NCI-H128 (cell line): Measurements from ENCODE around the gene EIF6.

Source experiments
- DNase-seq: peaks from one replicate; lab custom pipeline; 2025; ENCODE audit not compliant: unreplicated experiment; lab: John Stamatoyannopoulos, UW

Gene EIF6

DNA sequence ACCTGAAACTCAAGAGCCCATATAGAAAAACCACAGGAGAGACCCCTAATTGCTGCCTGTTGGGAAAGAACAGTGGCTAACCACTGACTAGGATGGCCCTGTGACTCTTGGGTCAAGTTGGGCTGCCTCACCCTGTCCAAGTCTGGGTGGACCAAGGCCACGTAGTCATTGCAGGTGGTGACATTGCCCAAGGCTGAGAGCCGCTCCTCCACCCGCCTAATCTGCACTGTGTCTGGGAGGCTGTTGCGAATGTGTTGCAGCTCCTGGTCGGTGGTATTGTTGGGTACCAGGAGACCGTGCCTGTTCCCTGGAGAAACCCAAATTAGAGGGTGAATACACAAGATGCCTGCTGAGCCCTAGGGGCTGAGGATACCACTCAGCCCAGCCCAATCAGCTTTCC is 4.0 kb downstream of the EIF6 start:
- DNase-seq, result no peak

DNA sequence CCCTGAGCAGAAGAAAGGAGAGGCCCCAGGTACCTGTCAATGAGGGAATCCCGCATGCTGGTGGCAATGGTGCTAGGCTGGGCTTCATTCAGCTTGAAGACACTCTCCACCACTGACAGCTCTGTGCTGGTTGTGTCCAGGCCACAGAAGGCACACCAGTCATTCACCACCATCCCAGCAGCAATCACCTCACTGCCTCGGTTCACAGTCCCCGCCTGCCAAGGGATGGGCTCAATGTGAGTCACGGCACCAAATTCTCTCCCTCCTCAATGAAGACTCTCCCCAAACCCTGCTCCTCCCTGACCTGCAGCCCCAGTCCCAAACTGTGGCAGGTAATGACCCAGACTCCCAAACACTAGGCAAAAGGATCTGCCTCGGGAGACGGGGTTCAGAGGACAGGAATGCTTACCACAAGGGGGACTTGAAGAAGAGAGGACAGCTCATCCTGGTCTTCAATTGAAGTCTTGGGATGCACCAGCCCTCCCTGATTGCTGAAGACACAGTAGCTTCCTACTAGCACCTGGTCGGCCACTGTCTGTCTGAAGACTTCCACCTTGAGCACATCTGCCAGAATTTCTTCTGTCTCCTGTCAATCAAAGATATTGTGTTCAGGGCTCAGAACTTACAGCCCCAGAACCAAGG is 4.9 kb downstream of the EIF6 start:
- DNase-seq, result no peak

DNA sequence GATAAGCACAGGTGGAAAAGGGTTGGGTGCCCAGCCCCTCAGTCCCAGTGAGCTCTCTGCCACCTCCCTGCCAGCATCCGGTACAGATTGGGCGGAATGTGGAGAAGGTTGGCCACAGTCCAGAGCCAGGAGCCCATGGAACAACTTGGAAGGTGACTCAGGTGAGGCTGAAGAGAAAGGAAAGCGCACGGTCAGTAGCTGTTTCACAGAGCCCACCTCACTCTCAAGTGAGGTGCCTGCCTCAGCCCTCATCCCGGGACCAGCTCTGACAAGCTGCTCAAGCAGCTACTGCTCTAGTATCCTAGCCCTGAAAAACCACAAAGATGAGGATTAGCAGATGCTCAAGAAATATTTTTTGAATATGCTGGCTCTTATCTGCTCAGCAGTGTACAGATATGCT is 5.5 kb downstream of the EIF6 start:
- no peak for DNase-seq

DNA sequence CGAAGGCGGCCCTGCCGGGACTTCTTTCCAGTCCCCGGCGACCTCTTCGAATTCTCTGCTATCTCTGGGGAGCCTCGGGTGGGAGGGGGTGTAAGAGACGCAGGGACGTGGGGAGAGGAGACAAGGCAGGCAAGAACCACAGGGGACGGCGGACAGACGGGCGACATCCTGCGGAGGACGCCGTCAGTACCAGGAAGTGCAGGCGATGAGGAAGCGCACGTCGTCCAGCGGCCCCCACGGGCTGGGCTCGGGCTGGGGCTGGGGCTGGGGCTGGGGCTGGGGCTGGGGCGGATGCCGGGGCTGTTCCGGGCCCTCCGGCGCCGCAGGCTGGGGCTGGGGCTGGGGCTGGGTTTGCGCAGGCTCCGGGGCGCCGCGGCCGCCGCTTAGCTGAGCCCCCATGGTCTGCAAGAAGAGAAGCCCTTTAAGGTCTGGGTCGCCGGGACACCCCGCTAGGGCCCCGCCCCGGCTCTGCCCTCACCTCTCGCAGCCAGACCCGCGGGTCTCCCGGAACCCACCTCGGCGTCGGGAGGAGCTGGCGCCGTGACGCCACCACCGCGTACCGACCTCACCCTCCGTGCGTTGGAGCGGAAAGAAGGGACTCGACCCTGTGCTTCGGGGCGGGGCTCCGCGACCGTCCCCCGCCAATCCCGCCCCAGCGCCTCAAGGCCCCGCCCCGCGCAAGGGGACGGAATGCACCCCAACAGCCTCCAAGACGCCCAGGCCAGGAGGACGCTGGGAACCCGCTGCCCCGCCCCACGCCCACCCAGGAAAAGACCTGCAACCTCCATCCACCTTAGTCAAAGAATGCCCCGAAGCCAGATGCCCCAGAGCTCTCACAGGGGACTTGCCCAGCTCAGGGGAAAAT is 6.8 kb downstream of the EIF6 start, which contains the start of gene MMP24OS:
TSS of gene MMP24OS (minus strand) at position 592 of the 865 bp plus-strand sequence. CDS start at position 399, 193 bp downstream.
- DNase-seq, result peak; percentile 74

DNA sequence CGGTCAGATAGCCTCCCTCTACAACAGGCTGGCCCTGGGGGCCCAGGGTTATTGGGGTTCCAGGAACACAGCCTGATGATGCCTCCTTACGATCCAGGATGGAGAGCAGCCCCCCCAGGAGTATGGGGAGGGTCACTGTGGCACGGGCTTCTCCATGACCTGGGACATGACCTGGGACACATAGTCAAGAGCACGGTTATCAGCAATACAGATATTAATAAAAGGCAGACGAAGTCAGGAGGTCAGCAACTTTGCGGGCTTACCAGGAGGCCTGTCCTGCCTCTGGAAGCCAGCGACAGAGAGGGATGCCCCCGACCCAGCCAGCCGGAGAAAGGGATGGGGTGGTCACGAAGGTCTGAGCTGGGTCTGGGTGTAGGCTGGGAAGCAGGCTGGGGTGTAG is 7.4 kb downstream of the EIF6 start:
- no peak for DNase-seq

DNA sequence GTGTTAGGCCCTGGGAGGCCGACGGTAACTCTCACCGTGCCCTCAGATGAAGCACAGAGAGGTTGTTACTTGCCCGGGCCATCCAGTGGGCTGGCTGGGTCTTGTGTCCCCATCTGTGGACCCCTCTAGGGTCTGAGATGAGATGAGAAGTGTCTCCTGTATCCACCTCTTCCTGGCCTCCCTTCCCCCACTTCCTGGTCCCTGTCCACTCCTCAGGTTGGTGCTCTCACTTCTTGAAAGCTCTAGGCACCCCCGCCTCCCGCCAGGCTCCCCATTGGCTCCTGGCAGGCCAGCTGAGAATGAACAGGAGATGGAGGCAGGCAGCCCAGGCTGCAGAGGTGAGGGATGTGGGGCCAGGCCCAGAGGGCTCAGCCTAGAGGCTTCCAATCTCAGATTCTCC is 8.2 kb downstream of the EIF6 start:
- no peak for DNase-seq

DNA sequence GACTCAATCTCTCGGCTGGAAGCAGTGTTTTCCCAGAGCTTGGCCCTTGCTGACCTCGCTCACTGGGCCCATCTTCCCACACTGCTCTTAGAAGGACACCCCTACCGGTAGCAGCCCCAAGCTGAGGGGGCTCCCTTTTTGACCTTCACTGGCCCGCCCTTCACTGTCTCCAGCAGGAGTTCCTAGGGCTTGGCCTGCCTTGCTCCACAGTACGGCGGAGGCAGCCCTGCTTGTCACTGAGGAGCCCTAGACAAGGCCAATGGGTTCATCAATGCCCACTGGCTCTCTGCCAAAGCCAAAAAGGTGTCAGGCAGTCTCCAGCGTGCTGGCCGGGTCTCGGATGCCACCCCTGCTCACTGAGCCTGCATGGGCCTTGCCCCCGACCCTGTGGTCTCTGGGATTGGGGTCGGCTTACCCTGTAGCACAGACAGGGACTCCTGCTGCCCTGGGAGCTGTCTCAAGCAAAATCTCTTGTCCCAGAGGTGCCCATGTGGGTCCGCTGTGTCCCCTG is 8.8 kb downstream of the EIF6 start:
- no peak for DNase-seq

DNA sequence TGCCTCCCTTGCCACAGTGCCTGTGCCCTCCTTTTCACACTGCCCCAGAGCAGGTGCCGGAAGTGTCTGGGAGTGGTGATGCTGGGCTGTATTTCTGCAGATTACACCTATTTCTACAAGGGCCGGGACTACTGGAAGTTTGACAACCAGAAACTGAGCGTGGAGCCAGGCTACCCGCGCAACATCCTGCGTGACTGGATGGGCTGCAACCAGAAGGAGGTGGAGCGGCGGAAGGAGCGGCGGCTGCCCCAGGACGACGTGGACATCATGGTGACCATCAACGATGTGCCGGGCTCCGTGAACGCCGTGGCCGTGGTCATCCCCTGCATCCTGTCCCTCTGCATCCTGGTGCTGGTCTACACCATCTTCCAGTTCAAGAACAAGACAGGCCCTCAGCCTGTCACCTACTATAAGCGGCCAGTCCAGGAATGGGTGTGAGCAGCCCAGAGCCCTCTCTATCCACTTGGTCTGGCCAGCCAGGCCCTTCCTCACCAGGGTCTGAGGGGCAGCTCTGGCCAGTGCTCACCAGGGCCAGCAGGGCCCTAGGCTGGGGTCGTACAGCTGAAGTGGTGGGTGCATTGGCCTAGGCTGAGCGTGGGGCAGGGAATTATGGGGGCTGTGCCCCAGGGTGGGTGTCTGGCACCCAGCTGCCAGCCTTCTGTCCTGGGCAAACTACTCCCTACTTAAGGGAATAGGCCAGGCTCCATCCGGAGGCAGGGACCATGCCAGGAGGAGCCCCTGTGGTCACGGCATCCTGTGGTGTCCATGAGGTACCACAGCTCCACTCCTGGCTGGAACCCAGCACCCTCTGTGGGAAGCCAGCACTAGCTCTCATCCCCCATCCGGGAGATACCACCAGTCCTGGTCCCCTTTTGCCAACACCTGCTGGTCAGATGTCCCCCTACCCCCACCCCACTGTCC is 10.1 kb downstream of the EIF6 start:
- DNase-seq, result no peak

DNA sequence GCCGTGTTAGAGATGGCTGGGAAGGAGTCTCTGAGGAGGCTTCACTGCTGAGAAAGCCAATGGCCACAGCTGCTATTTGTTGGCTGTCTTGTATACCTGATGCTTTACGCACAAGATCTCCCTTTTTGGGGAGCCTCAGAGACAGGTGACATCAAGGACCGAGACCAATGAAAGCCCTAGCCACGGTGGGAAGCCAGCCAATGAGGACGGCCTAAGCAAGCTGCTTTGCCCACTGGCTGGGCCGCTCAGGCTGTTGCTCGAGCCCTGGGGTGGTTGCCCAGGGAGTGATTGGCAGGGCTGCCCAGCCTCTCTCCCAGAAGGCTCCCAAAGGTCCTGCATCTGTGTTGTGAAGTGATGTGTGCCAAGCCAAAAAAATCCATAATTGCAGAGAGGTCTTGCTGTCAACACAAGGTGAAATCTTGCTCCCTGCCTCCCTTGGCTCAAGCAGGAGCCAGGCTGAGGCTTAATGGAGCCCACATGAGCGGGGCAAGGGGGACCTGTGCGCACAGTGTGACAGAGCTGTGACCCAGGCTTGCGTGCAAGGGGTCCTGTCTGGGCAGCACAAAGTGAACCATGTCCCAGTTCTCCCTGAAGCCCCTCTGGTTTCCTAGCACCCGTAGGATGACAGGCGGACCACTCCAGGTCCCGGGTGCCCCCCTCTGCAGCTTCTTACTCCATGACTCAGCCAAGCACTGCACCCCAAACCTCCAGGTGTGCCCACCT is 11.0 kb downstream of the EIF6 start:
- DNase-seq, result no peak

DNA sequence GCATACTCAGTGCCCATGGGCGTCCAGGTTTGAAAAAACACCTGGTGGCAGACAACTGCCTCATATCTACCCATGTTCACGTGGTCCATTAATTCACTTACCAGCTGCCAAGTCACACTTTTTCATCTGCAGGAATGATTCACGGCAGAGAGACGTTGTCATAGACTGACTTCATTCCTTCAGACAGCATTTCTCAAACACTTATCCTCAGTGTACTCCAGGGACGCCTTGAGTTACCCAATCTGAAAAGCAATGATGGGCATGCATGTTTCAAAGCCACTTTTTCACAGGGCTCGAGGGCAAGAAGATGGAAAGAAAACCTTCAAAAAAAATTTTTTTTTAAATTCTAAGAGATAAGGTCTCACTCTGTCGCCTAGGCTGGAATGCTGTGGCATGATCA is 12.7 kb downstream of the EIF6 start:
- DNase-seq, result no peak

DNA sequence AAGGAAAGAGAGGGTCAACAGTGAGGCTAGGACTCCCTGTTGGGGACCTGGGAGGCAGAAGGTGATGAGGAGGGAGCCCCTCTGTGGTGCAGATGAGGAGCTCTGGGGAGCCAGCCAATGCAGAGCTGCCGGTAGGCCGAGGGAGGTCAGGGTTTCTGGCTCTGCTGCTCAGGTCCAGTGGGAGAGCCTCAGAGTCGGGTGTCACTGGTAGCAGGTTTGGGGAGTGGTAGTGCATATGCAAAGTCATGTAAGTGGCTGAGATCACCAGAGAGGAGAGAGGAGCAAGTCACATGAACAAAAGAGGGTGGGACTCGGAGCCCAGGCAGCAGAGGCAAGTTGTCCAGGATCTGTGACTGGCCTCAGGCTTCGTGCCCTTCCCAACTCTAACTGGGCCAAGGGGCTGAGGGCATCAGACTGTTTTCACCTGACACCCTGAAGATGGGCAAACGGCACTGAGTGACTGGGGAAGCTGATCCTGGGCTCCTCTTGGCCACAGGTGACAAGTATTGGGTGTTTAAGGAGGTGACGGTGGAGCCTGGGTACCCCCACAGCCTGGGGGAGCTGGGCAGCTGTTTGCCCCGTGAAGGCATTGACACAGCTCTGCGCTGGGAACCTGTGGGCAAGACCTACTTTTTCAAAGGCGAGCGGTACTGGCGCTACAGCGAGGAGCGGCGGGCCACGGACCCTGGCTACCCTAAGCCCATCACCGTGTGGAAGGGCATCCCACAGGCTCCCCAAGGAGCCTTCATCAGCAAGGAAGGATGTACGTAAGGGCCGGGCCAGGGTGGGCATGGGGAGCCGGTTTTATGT is 13.3 kb downstream of the EIF6 start:
- no peak for DNase-seq

DNA sequence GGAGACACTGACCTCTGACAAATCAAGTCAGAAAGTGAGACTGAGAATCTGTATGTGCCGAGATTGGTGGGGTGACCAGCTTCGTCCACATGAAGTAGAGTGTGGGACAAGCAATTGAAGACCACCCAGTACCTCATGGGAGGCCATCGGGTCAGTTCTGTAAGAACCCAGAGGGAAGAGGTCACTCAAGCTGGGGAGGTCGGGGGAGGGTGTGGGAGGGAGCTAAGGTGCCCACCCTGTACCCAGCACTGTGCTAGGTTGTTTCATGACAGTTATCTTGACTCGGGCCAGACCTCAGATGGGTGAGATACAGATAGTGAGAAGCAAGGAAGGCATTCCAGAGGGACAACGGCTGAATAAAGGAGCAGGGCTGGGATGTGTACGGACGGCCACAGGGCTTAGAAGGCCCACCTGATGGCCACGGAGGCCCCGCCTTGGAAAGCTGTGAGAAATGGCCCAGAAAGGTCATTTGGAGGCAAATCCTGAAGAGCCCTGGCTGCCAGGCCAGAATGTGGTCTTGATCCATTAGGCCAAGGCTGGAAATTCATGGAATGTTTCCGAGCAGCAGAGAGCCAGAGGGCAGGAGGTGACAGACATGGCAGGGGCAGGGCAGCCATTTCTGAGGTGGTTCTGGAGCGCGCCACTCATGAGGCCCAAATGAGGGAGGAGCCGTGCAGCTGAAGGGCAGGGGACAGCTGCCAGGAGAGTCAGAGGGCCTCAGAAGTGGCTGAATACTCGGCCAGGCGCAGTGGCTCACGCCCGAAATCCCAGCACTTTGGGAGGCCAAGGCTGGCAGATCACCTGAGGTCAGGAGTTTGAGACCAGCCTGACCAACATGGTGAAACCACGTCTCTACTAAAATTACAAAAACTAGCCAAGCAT is 14.3 kb downstream of the EIF6 start:
- DNase-seq, result no peak

DNA sequence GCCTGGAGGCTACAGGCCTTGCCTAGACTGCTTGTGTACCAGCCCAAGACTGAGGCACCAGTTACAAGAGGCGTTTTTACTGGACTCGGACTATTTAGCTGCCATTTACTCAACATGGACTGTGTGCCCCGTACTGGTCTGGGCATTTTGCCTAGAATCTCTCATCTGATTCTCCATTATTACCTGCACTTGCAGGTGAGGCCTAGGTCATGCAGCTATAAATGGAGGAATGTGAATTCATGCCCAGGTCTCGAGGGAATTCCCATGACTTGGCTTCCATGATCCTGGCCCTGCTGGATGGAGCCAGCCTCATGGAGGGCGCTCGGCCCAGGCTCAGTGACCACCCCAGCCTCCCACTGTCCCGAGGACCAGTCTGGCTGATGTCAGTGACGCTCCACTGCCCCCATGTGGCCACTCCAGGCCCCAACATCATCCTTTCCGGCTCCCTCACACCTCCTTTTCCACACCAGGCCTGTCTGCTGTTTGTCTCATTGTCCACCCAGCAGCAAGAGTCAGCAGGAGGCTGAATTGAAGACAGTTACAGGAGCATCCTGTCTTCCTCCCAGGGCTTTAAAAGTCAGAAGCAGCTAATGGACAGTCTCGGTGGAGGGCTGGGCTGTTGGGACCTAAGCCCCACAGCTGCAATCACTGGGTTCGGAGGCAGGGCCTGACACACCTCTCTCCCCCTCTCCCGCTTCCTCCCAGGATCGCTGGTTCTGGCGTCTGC is 15.4 kb downstream of the EIF6 start:
- DNase-seq, result no peak

DNA sequence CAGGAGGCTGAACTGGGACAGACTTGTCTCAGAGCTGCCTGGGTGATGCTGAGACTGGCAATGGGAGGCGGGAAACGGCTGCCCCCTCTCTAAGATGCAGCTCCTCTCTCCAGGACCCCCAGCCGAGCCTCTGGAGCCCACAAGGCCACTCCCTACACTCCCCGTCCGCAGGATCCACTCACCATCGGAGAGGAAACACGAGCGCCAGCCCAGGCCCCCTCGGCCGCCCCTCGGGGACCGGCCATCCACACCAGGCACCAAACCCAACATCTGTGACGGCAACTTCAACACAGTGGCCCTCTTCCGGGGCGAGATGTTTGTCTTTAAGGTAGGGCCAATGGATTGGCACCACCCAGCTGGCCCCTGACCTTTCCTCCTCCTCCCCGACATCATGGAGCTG is 17.5 kb downstream of the EIF6 start:
- no peak for DNase-seq

DNA sequence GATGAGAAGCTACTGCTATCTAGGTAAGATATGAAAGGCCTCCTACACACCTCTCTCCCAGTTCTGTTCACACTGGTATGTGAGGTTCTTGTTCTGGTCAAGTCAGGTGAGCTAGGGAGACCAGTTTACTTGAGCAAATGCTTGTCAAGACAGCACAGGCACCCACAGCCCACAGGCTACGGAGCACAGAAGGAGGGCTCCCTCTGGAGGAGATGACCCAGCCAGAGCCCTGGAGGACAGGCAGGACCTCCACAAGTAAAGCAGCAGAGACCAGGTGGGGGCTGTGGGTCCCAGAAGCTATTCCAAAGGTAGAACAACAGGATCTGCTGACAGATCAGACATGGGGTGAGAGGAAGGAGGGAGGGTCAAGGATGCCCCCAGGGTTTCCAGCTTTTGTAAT is 19.8 kb downstream of the EIF6 start:
- no peak for DNase-seq

DNA sequence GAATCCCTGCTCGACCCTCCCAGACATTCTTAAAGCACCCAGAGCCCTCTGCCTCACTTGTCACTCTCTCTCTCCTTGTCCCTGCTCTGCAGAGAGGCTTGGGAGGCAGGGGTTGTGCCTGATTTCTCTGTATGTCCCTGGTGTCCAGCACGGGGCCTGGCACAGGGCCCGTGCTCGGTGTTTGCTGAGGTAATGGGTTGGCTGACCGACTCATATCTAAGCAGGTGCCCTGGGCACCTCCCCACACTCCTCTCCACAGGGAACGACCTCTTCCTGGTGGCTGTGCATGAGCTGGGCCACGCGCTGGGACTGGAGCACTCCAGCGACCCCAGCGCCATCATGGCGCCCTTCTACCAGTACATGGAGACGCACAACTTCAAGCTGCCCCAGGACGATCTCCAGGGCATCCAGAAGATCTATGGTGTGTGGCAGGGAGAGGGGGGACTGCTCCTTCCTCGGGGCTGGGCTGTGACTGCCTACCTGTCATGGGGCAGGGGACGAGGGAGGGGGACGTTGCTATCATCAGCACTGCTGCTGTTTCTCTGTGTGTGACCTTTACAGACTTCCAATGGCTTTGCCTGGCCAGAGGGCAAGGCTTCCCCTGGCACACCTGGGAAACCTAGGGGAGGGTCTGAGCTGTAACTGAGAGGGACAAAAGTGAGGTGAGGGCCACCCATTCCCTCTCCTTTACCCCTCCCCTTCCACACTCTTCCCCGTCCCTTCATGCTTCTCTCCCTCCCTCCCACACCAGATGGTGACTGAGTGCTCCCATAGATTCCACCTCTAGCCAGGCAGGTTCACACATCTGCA is 20.8 kb downstream of the EIF6 start:
- DNase-seq, result no peak
